WERI-Rb-1 (cell line): ENCODE results near the gene PHLDB2.
"Not testable (repeated sequence)": the region's sequence is repeated elsewhere in the genome, so short reads cannot be mapped to it uniquely, and the experiment has no call there.

Experiments
- DNase-seq: peaks from one replicate; pipeline ENCODE4 v3.0.0-alpha.2; 2020
- H3K27ac ChIP-seq: fragments of 250-450 bp; sonication (Bioruptor Pico); 2 replicates; pipeline ENCODE4 v1.5.1; 2020; ENCODE audit warnings: mild to moderate bottlenecking, moderate library complexity
- H3K27me3 ChIP-seq: fragments of 250-450 bp; sonication (Bioruptor Pico); 2 replicates; pipeline ENCODE4 v1.5.1; 2021; ENCODE audit warnings: mild to moderate bottlenecking, low read depth, moderate library complexity; ENCODE audit not compliant: insufficient read depth, severe bottlenecking
- H3K36me3 ChIP-seq: fragments of 250-450 bp; sonication (Bioruptor Pico); 2 replicates; pipeline ENCODE4 v1.5.1; 2020; ENCODE audit warnings: mild to moderate bottlenecking, moderate library complexity
- H3K4me3 ChIP-seq: 2 replicates; pipeline ENCODE4 v1.5.1; 2011; ENCODE audit warnings: low read depth, mild to moderate bottlenecking, control low read depth, low read length
- H3K9me3 ChIP-seq: fragments of 250-450 bp; sonication (Bioruptor Pico); 2 replicates; pipeline ENCODE4 v1.5.1; 2021; ENCODE audit warnings: mild to moderate bottlenecking, moderate library complexity; ENCODE audit not compliant: severe bottlenecking
- TF ChIP-seq, protein P1 (sequence below): IDR thresholded peaks from 2 replicates; pipeline ENCODE4 v1.5.1; 2011; ENCODE audit warnings: low read depth, mild to moderate bottlenecking, control low read depth, inconsistent platforms, low read length

PHLDB2 gene

DNA sequence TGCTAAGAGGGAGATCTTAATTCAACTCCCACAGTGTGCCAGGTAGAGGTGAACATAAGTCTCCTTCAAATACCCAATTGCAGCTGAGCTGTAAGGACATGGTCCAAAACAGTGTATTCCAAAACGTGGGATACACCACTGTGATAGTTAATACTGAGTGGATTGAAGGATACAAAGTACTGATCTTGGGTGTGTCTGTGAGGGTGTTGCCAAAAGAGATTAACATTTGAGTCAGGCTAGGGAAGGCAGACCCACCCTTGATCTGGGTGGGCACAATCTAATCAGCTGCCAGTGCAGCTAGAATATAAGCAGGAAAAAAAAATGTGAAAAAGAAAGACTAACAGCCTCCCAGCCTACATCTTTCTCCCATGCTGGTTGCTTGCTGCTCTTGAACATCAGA is 45.1 kb upstream of the PHLDB2 start:
- Histone ChIP-seq H3K36me3 (no peaks in the 10 kb centered on the region), H3K27ac (no peak overlapping the region), H3K4me3 (no peak overlapping the region), H3K27me3 (no peaks in the 10 kb centered on the region), H3K9me3 (peaks cover 6% of the 10 kb centered on the region)
- TF ChIP-seq, protein P1, sequence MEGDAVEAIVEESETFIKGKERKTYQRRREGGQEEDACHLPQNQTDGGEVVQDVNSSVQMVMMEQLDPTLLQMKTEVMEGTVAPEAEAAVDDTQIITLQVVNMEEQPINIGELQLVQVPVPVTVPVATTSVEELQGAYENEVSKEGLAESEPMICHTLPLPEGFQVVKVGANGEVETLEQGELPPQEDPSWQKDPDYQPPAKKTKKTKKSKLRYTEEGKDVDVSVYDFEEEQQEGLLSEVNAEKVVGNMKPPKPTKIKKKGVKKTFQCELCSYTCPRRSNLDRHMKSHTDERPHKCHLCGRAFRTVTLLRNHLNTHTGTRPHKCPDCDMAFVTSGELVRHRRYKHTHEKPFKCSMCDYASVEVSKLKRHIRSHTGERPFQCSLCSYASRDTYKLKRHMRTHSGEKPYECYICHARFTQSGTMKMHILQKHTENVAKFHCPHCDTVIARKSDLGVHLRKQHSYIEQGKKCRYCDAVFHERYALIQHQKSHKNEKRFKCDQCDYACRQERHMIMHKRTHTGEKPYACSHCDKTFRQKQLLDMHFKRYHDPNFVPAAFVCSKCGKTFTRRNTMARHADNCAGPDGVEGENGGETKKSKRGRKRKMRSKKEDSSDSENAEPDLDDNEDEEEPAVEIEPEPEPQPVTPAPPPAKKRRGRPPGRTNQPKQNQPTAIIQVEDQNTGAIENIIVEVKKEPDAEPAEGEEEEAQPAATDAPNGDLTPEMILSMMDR = no peak
- DNase-seq = no peak

DNA sequence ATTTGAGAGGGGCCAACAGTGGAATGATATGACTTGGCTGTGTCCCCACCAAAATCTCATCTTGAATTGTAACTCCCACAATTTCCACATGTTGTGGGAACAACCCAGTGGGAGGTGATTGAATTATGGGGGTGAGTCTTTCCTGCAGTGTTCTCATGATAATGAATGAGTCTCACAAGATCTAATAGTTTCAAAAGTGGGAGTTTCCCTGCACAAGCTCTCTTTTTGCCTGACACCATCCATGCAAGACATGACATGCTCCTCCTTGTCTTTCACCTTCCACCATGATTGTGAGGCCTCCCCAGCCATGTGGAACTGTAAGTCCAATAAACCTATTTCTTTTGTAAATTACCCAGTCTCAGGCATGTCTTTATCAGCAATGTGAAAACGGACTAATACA is 42.3 kb upstream of the PHLDB2 start:
- H3K27me3 ChIP-seq, H3K4me3 ChIP-seq, H3K27ac ChIP-seq, DNase-seq, H3K36me3 ChIP-seq, H3K9me3 ChIP-seq: not testable (repeated sequence)

DNA sequence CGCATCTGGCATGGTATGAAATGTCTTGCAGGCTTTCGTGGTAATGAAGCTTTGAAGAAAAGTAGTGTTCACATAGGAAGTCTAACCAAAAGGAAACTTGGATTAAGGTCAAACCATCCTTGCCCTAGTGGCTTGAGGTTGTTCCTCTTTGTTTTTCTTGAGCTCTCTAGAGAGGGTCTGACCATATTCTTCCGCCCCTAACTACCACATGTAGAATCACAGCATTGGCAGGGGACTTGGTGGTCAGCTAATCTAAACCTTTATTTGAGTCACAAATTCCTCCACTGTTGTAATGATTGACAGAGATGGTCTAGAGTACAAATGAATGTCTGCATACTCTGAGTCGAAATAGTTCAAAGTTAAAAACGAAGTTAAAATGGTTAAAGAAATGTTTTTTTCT is 39.1 kb upstream of the PHLDB2 start:
- no peaks in the 10 kb centered on the region for H3K27me3 ChIP-seq
- H3K4me3 ChIP-seq = no peak overlapping the region
- H3K36me3 ChIP-seq = no peaks in the 10 kb centered on the region
- peaks cover 9% of the 10 kb centered on the region for H3K9me3 ChIP-seq
- DNase-seq = no peak
- TF ChIP-seq, protein P1 = no peak
- H3K27ac ChIP-seq = no peak overlapping the region

DNA sequence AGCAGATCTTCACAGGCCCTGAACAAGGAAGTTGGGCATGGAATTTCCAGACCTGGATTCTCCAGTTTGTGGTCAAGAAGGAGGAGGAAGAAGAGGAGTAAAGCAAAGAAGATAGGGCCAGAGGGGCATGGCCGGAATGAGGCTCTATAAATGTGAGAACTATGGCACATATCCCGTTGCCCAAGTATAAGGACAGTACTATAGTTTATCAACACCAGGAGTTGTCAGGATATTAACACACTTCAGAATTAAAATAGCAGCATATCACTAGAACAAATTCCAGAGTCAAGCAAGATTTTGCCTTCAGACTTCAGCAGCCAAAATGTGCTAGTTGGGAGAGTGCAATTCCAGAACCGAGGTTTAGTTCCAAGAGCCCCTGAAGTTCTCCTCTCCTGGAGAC is 38.4 kb upstream of the PHLDB2 start:
- no peak for DNase-seq
- TF ChIP-seq, protein P1 = no peak

DNA sequence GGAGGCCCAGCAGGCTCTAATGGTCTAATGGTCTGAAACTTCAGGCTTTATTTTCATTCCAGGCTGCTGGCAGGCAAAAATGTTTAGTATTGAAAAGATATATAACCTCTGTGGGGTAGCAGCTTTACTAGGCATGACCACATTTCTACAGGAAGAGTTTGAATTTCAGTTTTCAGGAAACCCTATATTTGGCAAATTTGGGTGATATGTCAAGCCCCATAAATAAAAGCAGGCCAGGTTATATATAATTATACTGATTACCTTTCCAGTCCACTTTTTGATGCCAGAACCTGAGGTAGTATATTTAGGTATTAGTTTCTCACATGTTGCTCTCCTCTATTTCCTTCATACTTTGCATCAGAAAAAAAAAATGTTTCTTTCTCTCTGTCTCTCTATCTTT is 37.2 kb upstream of the PHLDB2 start:
- Histone ChIP-seq H3K27me3 (no peaks in the 10 kb centered on the region), H3K4me3 (no peak overlapping the region), H3K36me3 (no peaks in the 10 kb centered on the region), H3K27ac (no peak overlapping the region), H3K9me3 (peaks cover 3% of the 10 kb centered on the region)
- no peak for DNase-seq
- TF ChIP-seq, protein P1 = no peak

More for the DNA sequence above, 38.4 kb upstream of the PHLDB2 start:
- Histone ChIP-seq H3K9me3 (peaks cover 9% of the 10 kb centered on the region), H3K27ac (no peak overlapping the region), H3K36me3 (no peaks in the 10 kb centered on the region), H3K4me3 (no peak overlapping the region), H3K27me3 (no peaks in the 10 kb centered on the region)

DNA sequence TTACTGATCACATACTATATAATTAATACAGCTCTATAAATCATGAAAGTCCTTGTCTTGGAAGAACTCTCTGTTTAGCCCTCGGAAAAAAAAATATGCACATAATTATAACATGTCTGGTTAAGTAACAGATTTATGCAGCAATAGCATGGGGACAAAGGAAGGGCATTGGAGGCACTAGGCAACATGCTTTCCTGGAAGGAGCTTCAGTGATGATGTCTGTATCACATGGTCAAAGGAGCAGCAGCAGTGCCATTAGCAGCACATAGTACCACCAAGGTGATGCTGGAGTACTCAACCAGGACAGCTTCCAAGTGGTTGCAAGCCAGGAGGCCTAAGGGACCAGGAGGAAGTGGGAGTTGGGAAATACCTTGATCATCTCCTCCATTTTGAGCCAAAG is 36.3 kb upstream of the PHLDB2 start:
- Histone ChIP-seq H3K27me3 (no peaks in the 10 kb centered on the region), H3K27ac (no peak overlapping the region), H3K4me3 (no peak overlapping the region), H3K9me3 (peaks cover 3% of the 10 kb centered on the region), H3K36me3 (no peaks in the 10 kb centered on the region)
- TF ChIP-seq, protein P1 = no peak
- no peak for DNase-seq
